GM21360 (cell line): Measurements from ENCODE around the gene SOD3.

Experiments
- ATAC-seq: cut with Tn5 transposase; IDR thresholded peaks from one replicate; pipeline ENCODE4 v1.9.1; 2021; ENCODE audit warnings: mild to moderate bottlenecking, moderate library complexity; ENCODE audit not compliant: unreplicated experiment

The SOD3 gene

DNA sequence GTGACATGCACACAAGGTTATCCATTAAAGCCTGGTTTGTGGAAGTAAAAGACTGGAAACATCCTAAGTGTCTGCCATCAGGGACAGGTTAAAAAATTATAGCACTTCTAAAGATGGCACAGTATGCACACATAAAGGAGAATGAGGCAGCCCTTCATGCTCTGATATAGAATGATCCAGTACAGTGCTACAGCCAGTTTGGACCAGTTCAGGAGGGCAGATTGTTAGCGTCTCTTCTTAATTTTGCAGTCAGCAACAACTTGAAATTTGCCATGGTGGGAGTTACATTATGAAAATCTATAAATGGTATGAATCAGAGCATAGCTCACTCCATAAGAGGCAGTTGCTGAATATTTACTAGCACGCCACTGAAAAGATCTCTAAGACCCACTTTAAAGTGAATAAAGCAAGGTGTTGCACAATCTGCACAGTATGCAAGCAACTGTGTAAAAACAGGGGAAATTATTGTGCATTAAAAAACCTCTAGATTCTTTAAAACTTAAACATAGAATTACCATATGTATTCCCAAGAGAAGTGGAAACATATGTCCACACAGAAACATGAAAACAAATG lies 20.3 kb upstream of the SOD3 start:
- no peak for ATAC-seq

DNA sequence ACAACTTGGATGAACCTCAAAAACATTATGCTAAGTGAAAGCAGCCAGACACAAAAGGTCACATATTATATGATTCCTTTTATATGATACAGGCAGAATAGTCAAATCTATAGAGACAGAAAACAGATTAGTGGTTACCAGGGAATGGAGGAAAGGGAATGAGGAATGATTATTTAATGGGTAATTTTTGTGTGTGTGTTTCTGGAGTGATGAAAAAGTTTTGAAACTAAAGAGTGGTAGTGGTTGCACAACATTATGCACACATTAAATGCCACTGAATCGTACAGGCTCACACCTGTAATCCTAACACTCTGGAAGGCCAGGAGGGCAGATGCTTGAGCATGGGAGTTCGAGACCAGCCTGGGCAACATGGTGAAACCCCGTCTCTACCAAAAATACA lies 19.6 kb upstream of the SOD3 start:
- no peak for ATAC-seq

DNA sequence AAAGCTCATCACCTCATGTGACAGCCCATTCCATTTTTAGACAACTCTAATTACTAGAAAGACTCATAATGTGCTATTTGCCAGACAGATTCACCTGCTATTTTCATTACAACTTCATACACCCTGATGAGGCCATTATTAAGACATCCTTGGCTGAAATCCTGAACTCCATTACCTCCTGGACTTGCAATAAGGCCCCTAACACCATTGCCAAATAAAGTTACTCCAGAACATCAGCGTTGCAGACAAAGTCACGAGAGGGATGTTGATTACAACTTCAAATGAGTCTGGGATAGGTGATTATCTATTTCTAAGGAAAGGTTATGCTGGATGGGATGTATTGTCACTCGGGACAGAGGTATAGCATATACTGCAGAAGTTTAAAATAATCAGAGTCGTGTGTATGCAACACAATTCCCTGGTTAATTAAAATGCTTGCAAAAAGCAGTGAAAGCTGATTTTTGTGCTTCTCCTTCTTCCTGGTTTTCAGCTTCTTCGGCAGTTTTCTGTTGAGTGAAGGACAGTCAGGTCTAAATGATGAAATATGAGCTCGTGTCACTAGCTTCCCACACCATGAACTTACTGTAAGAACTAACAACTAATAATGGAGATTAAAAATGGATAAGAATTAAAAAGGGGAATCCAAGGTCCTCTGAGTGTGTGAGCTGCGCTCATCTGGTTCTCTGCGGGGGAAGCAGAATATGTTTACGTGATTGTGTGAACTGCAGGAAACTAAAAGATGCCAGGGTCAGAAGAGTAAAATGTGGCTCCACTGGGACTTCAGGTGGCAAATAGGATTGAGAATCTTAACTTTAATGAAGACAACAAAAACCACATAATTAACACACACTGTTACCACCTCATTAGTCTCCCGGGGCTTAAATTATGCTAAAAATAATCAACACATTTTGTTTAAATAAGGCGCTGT lies 17.6 kb upstream of the SOD3 start:
- ATAC-seq: no peak

DNA sequence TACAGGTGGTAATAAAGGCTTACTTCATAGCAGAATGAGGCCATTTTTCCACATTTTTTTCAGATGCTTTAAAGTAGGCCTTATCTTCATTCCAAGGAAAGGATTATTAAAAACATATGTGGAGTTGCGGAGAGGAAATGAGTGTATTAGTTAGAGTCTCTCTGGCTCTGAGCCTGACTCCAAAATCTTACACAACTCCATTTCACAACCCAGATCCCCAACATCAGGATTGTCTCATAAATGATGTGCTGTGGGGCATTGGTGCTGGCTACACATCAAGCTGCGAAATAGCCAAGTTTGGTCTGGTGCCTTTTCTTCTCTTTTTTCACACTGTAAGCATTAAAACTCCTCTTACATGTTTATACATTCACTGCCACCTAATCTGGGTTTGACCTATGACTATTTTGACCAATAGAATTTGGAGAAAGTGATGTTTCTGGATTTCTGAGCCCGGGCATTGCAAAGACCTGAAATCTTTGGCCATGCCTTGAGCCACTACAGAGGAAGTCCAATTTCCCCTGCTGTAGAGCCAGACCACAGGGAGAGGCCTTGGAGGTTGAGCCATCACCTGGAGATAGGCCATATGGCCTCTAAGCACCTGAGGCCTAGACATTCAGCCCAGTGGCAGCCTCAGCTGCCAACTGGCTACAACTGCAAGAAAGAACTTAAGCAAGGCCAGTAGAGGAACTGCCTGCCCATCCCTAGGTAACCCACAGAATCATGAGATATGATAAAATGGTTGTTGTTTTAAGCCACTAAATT lies 16.7 kb upstream of the SOD3 start:
- no peak for ATAC-seq

DNA sequence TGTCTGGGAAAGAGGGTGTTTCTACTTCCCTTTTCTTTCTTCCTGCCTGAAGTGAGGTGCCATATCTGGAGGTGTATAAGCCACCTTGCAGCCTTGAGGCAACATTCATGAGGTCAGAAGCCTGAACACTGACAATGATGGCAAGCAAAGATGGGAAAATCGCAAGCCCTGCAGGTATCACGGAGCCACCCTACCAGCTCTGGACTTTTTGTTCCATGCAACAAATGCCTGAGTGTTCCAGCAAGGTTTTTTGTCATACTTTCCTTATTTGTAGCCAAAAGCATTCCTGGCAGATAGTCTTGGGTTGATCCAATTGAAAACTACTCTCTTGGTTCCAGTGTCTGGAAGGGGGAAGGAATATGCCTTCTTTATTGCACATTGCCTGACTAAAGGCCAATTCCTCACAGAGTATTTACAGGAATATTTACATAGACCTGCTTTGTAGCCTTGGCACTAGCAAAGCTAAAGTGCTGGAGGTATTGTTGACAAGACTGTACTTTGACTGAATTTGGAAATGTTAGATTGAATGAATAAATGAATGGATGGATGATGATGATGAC lies 14.4 kb upstream of the SOD3 start:
- ATAC-seq: no peak

DNA sequence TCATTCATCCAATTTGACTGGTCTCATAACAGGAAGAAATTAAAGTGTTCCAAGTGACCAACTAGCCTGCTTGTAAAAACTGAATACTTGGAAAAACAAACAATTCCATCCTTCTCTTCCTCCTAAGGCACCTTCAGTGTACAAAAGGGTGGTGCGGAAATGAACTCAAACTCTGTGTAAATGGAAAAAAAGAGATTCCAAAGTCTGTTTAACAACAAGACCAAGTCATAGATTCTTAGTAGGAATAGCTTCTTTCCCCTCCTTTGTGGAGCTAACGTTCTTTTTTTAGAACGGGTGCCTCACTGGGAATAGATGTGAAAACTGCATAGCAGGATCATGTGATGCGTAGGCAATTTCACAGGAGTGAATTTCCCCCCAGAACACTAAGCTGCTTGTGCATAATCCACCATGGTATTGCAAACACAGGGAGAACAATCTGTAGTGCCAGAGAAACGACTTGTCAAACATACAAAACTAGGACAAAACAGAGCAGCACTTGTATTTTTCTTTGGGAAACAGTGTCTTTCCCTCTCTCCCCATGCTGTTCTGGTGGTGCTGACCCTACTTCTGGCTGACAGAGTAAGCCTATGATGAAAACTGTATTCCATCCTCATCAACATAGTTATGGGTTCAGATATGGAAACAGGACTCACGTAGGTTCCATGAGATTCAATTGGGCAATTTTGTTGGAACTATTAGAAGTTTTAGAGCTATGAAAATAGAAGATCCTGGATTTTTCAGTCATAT lies 13.2 kb upstream of the SOD3 start:
- ATAC-seq: no peak

DNA sequence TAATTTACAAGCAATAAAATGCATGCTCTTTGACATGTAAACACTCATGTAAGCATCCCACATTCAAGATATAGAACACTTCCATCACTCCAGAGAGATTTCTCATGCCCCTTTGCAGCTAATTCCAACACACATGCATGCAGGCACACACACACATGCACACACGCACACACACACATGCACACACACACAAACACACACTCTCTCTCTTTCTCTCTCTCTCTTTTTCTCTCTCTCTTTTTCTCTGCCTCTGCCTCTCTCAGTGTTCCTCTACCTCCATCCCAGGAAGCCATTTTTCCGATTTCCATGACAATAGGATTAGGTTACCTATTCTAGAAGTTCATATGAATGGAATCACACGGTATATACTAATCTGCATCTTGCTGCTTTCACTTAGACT lies 11.9 kb upstream of the SOD3 start:
- ATAC-seq: no peak

DNA sequence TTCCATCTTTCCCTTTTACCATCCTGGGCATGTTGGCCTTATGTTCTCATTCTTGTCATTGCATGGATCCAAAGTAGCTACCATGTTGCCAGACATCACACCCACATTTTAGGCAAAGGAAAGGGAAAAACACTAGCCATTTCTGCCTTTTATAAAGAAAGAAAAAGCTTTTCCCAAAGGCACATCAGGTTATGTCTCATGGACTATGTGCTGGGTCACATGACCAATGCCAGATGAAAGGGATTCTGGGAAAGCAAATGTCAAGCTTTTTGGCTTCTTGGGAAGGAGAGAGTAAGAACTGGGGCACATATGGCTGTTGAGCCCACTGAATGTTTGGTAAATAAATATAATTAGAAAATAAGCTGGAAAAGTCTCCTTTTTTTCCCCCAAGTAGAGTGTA lies 4.3 kb upstream of the SOD3 start:
- ATAC-seq: no peak

DNA sequence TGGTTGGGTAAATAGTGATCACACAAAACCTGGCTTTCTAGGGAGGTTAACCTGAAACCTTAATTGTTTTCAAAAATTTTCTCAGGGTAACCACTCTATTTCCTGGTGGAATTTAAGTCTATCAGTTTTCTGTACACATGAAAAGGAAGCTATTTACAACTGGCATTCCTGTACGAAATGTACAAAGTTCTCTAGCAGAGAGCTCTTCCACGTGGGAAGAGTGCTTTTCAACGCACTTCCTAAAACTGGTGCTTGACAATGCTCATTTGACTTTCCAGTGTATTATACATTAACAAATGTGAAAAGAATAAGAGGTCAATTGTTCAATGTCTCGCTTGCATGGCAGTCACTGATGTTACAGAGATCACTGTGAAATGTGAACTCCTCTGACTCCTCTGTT lies 2.8 kb upstream of the SOD3 start:
- ATAC-seq: no peak

DNA sequence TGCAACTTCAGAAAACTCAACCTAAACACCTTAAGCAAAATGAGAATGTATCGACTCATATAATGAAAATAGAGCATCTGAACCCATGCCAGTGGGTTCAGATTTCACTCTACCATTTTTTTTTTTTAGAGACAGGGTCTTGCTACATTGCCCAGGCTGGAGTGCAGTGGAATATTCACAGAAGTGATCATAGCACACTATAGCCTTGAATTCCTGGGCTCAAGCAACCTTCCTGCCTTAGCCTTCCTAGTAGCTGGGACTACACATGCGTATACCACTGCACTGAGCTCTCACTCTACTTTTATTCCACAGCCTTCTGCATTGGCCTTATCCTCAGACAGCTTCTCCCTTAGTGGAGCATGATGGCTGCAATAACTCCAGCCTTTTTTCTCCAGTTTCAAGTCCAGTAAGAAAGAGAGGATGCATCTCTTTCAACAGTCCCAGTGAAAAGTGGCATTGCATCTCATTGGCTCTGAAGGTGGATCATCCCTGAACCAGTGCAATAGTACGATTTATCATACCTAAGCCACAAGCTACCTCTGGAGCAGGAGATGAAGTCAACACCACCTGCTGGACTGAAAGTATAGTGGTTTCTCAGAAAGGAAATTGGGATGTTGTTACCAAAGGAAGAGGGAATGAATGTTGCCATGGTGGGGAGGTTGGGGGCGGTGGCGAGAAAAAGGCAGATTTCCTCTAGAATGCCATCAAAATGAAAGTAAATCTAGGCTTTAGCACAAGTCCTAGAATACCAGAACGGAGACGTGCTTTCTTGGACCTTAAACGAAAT lies 2.0 kb upstream of the SOD3 start:
- no peak for ATAC-seq

DNA sequence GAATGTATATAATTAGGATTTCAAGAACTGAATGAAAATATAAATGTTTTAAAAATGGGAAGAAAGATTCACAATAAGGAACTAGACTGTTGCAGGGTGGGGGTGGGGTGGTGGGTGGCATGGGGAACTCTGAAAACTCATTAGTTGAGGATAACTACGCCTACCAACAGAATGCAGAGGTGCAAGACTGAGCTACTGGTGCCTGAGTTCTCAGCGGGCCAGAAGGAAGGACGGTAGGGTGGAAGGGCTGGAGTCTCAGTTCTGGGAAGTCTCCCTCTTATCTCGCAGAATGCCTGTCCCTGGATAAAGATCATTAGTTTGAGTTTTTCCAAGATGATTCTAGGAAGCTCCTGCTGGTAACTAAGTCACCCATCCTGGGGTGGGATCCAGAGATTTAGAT lies 1.3 kb upstream of the SOD3 start:
- no peak for ATAC-seq

DNA sequence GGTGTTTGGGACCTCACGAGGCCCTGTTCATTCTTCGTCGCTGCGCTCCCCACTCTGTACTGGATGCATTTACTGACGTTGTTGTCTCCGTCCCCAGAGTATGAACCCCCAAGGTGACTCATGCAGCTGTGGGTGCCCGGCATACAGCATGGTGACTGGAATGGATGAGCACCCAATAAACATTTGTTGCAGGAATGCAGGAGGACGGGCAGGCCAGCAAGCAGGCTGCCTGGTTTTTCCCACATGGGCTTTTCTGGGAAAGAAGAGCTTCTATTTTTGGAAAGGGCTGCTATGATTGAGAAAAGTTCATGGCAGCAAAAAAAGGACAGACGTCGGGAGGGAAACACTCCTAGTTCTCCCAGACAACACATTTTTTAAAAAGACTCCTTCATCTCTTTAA lies 893 bp upstream of the SOD3 start:
- no peak for ATAC-seq

DNA sequence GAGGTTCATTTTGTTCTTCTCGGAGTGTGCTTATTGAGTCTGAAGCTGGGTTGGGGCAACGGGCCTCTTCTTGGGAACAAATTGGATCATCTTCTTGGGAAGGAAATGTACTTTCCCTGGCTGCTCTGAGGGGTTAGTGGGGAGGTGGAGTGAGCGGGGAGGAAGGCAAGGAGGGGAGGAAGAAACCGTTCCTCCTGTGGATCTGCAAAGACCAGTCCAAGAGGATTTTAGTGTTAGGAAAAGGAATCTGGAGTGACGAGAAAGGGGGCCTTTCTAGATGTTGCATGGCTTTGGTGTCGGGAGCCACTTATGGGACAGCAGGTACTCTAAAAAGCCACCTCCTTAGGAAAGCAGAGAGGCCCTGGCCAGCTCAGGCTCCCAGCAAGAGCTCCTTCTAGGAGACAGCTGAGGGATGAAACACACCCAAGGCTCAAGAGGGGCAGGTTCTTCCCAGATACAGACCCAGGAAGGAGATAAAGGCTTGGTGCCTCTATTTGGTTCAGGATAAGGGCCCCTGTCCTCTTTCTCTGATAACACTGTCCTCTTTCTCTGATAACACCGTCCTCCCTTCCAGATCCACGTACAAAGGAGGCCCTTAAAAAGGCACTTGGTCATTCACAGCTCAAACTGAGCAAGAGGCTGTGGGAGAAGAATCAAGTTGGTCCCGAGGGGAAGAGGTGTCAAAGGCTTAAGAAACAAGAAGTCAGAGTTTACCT lies 451 bp downstream of the SOD3 start:
- ATAC-seq: no peak

DNA sequence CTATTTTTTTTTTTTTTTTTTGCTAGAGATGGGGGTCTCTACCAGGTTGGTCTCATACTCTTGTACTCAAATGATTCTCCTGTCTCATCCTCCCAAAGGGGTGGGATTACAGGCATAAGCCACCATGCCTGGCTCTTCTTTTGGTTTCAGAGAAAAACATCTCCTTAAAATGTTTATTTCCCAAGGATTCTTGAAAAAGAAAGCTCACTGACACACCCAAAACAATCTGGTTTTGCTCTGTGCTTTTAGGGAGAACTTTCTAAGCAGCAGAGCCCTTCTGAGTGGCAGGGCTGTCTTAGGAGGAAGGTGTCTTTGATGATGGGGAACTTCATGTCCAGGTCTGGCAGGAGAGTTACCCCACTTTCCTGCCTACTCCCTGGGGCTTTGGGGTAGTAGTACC lies 1.2 kb downstream of the SOD3 start:
- ATAC-seq: no peak

DNA sequence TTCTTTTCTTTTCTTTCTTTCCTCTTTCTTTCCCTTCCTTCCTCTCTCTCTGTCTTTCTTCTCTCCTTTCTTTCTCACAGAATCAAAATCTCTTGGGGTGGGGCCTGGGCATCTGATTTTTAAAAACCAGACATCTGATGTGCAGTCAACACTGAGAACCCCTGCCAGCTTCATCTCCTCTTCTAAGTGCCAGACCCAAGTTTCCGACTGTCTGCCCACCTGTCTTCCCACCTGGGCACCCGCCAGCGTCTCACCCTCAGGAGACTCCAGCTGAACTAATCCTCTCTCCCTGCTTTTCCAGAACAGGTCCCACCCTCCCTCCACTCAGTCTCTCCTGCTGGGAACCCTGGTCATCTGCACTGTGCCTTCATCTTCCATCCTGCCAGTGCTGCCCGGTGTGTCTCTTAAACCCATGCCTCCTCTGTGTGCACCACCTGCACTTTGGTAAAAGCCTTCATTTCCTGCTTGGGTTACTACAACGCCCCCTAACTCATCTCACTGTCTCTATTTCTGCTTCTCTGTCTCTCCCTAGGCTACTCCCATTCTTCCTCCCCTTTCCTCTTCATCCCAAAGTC lies 2.8 kb downstream of the SOD3 start:
- ATAC-seq: no peak

DNA sequence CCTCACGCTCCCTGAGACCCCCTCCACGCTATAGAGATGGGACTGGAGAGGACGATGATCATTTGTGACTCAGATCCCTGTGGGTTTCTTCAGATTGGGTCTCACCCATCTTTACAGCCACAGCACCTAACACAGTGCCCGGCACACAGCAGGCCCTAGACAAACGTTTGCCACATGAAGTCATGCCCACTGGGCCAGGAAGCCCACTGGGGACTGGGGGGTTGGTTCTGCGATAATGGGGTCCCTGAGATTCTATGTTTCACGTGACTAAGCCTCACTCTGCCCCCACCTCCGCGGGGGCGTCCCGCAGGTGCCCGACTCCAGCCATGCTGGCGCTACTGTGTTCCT lies 3.8 kb downstream of the SOD3 start:
- ATAC-seq: no peak

DNA sequence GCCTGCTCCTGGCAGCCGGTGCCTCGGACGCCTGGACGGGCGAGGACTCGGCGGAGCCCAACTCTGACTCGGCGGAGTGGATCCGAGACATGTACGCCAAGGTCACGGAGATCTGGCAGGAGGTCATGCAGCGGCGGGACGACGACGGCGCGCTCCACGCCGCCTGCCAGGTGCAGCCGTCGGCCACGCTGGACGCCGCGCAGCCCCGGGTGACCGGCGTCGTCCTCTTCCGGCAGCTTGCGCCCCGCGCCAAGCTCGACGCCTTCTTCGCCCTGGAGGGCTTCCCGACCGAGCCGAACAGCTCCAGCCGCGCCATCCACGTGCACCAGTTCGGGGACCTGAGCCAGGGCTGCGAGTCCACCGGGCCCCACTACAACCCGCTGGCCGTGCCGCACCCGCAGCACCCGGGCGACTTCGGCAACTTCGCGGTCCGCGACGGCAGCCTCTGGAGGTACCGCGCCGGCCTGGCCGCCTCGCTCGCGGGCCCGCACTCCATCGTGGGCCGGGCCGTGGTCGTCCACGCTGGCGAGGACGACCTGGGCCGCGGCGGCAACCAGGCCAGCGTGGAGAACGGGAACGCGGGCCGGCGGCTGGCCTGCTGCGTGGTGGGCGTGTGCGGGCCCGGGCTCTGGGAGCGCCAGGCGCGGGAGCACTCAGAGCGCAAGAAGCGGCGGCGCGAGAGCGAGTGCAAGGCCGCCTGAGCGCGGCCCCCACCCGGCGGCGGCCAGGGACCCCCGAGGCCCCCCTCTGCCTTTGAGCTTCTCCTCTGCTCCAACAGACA lies 4.4 kb downstream of the SOD3 start:
- ATAC-seq: no peak

DNA sequence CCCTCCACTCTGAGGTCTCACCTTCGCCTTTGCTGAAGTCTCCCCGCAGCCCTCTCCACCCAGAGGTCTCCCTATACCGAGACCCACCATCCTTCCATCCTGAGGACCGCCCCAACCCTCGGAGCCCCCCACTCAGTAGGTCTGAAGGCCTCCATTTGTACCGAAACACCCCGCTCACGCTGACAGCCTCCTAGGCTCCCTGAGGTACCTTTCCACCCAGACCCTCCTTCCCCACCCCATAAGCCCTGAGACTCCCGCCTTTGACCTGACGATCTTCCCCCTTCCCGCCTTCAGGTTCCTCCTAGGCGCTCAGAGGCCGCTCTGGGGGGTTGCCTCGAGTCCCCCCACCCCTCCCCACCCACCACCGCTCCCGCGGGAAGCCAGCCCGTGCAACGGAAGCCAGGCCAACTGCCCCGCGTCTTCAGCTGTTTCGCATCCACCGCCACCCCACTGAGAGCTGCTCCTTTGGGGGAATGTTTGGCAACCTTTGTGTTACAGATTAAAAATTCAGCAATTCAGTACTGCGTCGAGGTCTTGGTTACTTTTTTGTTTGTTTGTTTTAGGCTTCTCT lies 5.0 kb downstream of the SOD3 start:
- ATAC-seq: no peak
